Measurements from ENCODE around the gene NLRP11.

Gene NLRP11
- total RNA-seq, result 0 to 0.13 reads per million in 2 experiments

- DNase-seq (ENCODE audit: low read depth), result no peak
Measured at GRCh38 chr19:55831846-55832245, at the start of gene NLRP11. NLRP11 (minus strand) TSS chr19:55831999; CDS start chr19:55818174, 13,825 bp downstream.

DNA sequence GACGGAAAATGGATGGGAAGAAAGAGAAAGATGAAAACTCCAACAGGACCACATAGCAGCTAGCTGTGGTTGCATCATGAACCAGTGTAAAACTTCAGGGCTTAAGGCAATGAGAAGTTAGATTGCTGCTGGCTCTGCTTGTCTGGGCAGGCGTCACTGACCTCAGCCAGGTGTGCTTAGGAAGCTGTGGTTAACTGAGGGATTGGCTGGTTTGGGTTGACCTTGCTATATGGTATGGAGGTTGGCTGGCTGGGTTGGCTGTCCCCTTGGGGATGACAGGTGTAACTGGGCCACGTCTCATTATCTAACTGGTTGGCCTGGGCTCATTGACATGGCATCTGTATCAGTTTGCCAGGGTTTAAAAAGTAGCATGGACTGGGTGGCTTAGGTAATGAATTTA is 45.4 kb upstream of the NLRP11 start:
- no peak for DNase-seq (ENCODE audit: low read depth)

DNA sequence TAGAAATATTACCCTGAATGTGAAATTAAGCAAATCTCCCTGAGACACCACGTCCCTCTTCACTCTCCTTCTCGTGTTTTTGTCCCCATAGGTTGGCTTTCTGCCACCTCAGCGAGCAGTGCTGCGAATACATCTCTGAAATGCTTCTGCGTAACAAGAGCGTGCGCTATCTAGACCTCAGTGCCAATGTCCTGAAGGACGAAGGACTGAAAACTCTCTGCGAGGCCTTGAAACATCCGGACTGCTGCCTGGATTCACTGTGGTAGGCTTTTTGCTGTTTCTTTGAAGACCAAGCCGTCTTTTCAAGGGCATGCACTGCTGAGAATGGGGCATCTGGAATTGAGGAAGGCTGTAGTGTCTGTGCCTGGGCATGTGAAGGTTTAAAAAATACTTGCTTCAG is 38.9 kb upstream of the NLRP11 start:
- DNase-seq (ENCODE audit: low read depth), result no peak

- DNase-seq (ENCODE audit: low read depth), result no peak
Measured at GRCh38 chr19:55867101-55867500, 35.3 kb upstream of the NLRP11 start.

- DNase-seq (ENCODE audit: low read depth), result no peak
Measured at GRCh38 chr19:55866521-55866920, 34.7 kb upstream of the NLRP11 start.

- DNase-seq (ENCODE audit: low read depth), result no peak
Measured at GRCh38 chr19:55858969-55859368, 27.2 kb upstream of the NLRP11 start.

GRCh38 chr19:55858401-55858800 is 26.6 kb upstream of the NLRP11 start:
- no peak for DNase-seq (ENCODE audit: low read depth)

DNA sequence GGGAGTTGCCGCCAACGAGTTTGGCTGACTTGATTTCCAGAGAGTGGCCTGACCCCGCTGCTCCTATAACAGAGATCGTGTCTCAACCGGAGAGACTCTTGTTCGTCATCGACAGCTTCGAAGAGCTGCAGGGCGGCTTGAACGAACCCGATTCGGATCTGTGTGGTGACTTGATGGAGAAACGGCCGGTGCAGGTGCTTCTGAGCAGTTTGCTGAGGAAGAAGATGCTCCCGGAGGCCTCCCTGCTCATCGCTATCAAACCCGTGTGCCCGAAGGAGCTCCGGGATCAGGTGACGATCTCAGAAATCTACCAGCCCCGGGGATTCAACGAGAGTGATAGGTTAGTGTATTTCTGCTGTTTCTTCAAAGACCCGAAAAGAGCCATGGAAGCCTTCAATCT is 26.2 kb upstream of the NLRP11 start:
- no peak for DNase-seq (ENCODE audit: low read depth)

DNA sequence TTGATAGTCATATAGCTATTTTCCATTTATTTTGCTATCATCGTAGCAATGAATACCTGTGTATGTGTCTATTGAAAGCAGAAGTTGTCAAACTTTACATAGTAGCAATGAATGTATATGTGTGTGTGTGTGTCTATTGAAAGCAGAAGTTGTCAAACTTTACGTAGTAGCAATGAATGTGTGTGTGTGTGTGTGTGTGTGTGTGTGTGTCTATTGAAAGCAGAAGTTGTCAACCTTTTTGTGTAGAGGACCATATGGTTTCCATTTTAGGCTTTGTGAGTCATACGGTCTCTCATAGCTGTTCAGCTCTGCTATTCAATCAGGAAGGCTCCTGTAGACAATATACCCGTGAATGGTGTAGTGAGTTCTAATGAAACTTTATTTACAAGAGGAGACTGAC is 25.4 kb upstream of the NLRP11 start:
- DNase-seq (ENCODE audit: low read depth), result no peak

DNA sequence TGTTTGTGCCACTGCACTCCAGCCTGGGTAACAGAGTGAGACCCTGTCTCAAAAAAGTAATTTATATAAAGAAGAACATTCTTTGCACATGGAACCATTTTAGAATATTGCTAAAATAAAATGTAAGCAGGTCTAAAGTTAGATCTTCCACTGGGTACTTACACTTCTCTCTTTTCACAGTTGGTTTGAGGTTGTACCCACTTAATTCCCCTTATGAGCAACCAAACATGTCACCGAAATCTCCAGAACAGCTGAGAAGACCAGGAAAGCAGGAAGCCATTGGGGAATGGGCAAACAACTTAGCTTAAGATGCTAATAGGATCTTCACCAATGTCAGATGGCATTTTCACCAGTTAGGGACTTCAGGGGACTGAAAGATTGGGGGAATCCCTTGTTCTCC is 23.4 kb upstream of the NLRP11 start:
- DNase-seq (ENCODE audit: low read depth), result no peak

DNA sequence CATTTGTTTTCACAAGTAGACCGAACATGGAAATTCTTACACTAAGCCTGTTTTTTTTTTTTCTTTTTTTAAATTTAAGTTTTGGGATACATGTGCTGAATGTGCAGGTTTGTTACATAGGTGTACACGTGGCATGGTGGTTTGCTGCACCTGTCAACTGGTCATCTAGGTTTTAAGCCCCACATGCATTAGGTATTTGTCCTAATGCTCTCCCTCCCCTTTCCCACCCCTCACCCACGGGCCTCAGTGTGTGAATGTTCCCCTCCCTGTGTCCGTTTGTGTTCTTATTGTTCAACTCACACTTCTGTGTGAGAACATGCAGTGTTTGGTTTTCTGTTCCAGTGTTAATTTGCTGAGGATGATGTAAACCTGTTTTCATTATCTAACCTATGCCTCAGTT is 7.1 kb upstream of the NLRP11 start:
- no peak for DNase-seq (ENCODE audit: low read depth)

- DNase-seq (ENCODE audit: low read depth), result no peak
Measured at GRCh38 chr19:55838251-55838650, 6.5 kb upstream of the NLRP11 start.

- DNase-seq (ENCODE audit: low read depth), result no peak
Measured at GRCh38 chr19:55836340-55836739, 4.5 kb upstream of the NLRP11 start, which contains the start of gene NLRP4. NLRP4 (plus strand) TSS chr19:55836540; CDS start chr19:55852081, 15,541 bp downstream.

DNA sequence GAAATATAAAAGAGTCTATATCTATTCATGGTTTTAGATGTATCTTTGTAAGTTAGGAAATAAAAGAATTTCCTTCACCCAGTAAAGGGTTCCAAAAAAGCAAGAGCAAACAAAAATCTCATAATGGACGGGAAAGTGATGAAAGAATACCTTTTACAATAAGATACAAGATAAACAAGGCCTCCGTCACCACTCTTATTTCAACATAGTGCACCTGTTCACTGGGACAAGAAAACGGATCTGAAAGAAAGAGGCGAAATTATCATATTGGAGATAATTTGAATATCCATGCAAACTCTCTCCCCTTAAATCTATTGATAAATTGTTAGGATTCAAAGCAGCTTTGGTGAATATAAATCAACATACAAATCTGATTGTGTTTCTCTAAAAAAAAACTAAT is 877 bp upstream of the NLRP11 start:
- no peak for DNase-seq (ENCODE audit: low read depth)

GRCh38 chr19:55830656-55831055 is 1.1 kb downstream of the NLRP11 start:
- DNase-seq (ENCODE audit: low read depth), result no peak

GRCh38 chr19:55820037-55820436 is 11.8 kb downstream of the NLRP11 start:
- DNase-seq (ENCODE audit: low read depth), result no peak

GRCh38 chr19:55813906-55814305 is 17.9 kb downstream of the NLRP11 start:
- DNase-seq (ENCODE audit: low read depth), result no peak

- no peak for DNase-seq (ENCODE audit: low read depth)
Measured at GRCh38 chr19:55812449-55812848, 19.4 kb downstream of the NLRP11 start.

GRCh38 chr19:55811340-55811739 is 20.5 kb downstream of the NLRP11 start:
- no peak for DNase-seq (ENCODE audit: low read depth)

GRCh38 chr19:55809381-55810058 is 22.3 kb downstream of the NLRP11 start:
- DNase-seq (ENCODE audit: low read depth), result no peak

GRCh38 chr19:55802281-55802680 is 29.5 kb downstream of the NLRP11 start:
- DNase-seq (ENCODE audit: low read depth), result no peak

- no peak for DNase-seq (ENCODE audit: low read depth)
Measured at GRCh38 chr19:55801416-55801815, 30.4 kb downstream of the NLRP11 start.

GRCh38 chr19:55795021-55795420 is 36.8 kb downstream of the NLRP11 start:
- no peak for DNase-seq (ENCODE audit: low read depth)

GRCh38 chr19:55781112-55781511 is 50.7 kb downstream of the NLRP11 start:
- DNase-seq (ENCODE audit: low read depth), result no peak
